ENCODE measurements around the gene ATP6V0E1.

Gene ATP6V0E1

DNA sequence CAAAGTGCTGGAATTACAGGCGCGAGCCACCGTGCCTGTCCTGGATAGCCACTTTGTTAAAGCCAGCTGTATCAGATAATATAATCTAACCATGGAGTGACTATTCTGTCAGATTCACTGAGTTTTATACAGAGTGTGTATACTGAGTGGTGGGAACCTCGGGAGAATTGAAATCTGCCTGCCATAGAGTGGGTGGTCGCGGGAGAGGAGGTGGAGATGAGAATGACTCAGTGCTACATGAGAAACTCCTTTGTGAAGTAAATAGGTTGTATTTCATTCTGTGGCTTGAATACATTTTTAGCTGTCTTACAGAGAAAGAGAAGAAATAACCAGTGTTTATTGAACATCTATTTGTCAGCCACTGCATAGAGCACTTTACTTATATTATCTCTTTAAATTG lies 26.4 kb downstream of the ATP6V0E1 start:
- H3K9me3 ChIP-seq (replicated peaks; ENCODE audit: insufficient read depth, low read length) = no peaks in the 10 kb centered on the region
- no peaks in the 10 kb centered on the region for H3F3A ChIP-seq (ENCODE audit: insufficient read depth, low read length)
- H3K36me3 ChIP-seq (replicated peaks; ENCODE audit: insufficient read depth, low read length) = no peaks in the 10 kb centered on the region
- DNase-seq = no peak
- no peak overlapping the region for H3K4me3 ChIP-seq (ENCODE audit: low read length)
- no peak overlapping the region for H2AFZ ChIP-seq (ENCODE audit: low read length)
- H3K27ac ChIP-seq (ENCODE audit: low read length) = no peak overlapping the region
- TF ChIP-seq EZH2 (optimal IDR thresholded peaks at IDR 0.05; ENCODE audit: low read depth, low read length) = no peak
- no peak for TF ChIP-seq EZH2phosphoT487 (IDR thresholded peaks at IDR 0.05; ENCODE audit: low read length)
- TF ChIP-seq, protein P1, sequence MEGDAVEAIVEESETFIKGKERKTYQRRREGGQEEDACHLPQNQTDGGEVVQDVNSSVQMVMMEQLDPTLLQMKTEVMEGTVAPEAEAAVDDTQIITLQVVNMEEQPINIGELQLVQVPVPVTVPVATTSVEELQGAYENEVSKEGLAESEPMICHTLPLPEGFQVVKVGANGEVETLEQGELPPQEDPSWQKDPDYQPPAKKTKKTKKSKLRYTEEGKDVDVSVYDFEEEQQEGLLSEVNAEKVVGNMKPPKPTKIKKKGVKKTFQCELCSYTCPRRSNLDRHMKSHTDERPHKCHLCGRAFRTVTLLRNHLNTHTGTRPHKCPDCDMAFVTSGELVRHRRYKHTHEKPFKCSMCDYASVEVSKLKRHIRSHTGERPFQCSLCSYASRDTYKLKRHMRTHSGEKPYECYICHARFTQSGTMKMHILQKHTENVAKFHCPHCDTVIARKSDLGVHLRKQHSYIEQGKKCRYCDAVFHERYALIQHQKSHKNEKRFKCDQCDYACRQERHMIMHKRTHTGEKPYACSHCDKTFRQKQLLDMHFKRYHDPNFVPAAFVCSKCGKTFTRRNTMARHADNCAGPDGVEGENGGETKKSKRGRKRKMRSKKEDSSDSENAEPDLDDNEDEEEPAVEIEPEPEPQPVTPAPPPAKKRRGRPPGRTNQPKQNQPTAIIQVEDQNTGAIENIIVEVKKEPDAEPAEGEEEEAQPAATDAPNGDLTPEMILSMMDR (IDR thresholded peaks at IDR 0.05; ENCODE audit: low read length) = no peak
- H4K20me1 ChIP-seq (ENCODE audit: insufficient read depth, low read length) = peaks cover 19% of the 10 kb centered on the region
- H3K4me2 ChIP-seq (ENCODE audit: low read depth, low read length) = no peak overlapping the region
- no peaks in the 10 kb centered on the region for H3K4me1 ChIP-seq (ENCODE audit: low read length)
- peaks cover 96% of the 10 kb centered on the region for H3K79me2 ChIP-seq (ENCODE audit: low read length)
- H3K9me2 ChIP-seq (replicated peaks; ENCODE audit: insufficient read depth, low read length) = no peaks in the 10 kb centered on the region
- no peaks in the 10 kb centered on the region for H3K27me3 ChIP-seq (replicated peaks; ENCODE audit: insufficient read depth, low read length)
- no peak overlapping the region for H3K9ac ChIP-seq (ENCODE audit: low read length)

DNA sequence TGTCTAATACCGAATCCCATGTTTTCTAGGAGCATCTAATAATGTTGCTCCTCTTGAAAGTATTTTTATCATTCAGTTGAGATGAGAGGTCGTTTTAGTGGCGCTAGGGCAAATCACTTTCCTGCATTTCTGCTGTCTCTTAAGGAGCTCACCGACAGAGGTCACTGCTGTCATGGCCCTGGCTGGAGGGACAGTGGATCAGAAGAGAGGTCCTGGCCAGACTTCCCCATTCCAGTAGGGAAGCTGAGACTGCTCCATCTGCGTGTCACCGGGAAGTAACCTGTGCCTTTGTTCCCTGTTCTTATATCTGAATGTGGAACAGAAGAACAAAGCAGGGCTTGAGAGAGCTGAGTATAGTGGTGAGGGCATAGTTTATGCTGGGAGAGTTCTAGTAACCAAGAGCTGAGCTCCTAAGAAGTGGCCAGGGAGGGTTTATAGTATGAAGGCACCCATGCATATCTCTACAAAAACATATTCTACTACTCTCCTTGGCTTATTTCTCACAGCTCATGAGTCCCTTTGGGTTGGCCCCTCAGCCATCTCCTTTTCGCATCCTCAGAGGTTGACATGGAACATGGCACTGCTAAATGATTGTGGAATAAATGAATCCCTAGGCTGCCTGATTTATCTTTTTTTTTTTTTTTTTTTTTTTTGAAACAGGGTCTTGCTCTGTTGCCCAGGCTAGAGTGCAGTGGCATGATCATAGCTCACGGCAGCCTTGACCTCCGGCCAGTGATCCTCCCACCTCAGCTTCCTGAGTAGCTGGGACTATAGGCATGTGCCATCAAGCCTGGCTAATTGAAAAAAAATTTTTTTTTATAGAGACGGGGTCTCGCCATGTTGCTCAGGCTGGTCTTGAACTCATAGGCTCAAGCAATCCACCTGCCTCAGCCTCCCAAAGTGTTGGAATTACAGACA lies 27.2 kb downstream of the ATP6V0E1 start:
- H3K27me3 ChIP-seq (replicated peaks; ENCODE audit: insufficient read depth, low read length) = no peaks in the 10 kb centered on the region
- H3K9ac ChIP-seq (ENCODE audit: low read length) = no peak overlapping the region
- peaks cover 19% of the 10 kb centered on the region for H4K20me1 ChIP-seq (ENCODE audit: insufficient read depth, low read length)
- no peak overlapping the region for H2AFZ ChIP-seq (ENCODE audit: low read length)
- TF ChIP-seq EZH2 (optimal IDR thresholded peaks at IDR 0.05; ENCODE audit: low read depth, low read length) (no peak), EZH2phosphoT487 (IDR thresholded peaks at IDR 0.05; ENCODE audit: low read length) (no peak)
- TF ChIP-seq, protein P1 (IDR thresholded peaks at IDR 0.05; ENCODE audit: low read length) = no peak
- DNase-seq = no peak
- no peaks in the 10 kb centered on the region for H3K36me3 ChIP-seq (replicated peaks; ENCODE audit: insufficient read depth, low read length)
- no peak overlapping the region for H3K27ac ChIP-seq (ENCODE audit: low read length)
- no peak overlapping the region for H3K4me2 ChIP-seq (ENCODE audit: low read depth, low read length)
- peaks cover 96% of the 10 kb centered on the region for H3K79me2 ChIP-seq (ENCODE audit: low read length)
- no peaks in the 10 kb centered on the region for H3K9me2 ChIP-seq (replicated peaks; ENCODE audit: insufficient read depth, low read length)
- H3K4me1 ChIP-seq (ENCODE audit: low read length) = no peaks in the 10 kb centered on the region
- no peaks in the 10 kb centered on the region for H3F3A ChIP-seq (ENCODE audit: insufficient read depth, low read length)
- H3K9me3 ChIP-seq (replicated peaks; ENCODE audit: insufficient read depth, low read length) = no peaks in the 10 kb centered on the region
- H3K4me3 ChIP-seq (ENCODE audit: low read length) = no peak overlapping the region

DNA sequence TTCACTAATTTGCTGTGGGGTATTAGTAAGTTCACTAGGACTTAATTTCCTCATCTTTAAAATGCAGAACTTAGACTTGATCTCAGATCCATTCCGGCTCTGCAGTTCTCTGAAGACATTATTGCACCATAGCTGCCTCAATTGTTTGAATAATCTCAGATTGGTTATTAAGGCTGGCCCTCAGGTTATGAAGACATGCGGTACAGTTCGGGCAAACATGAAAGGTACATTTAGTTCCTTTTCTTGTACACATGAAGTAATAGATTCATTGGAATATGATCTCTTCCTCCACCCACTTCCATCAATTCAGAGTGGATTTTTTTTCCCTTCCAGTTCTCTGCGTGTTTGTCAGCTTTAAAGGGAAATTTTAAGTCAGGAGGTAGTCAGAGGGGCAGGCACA lies 28.0 kb downstream of the ATP6V0E1 start:
- Histone ChIP-seq H3K27me3 (replicated peaks; ENCODE audit: insufficient read depth, low read length) (no peaks in the 10 kb centered on the region), H3K9me3 (replicated peaks; ENCODE audit: insufficient read depth, low read length) (no peaks in the 10 kb centered on the region), H3K4me1 (ENCODE audit: low read length) (no peaks in the 10 kb centered on the region; the same call in 1 of the 2 replicates), H3K79me2 (ENCODE audit: low read length) (peaks cover 96% of the 10 kb centered on the region), H3K4me3 (ENCODE audit: low read length) (no peak overlapping the region), H2AFZ (ENCODE audit: low read length) (no peak overlapping the region), H3K9me2 (replicated peaks; ENCODE audit: insufficient read depth, low read length) (no peaks in the 10 kb centered on the region), H3F3A (ENCODE audit: insufficient read depth, low read length) (no peaks in the 10 kb centered on the region), H3K27ac (ENCODE audit: low read length) (no peak overlapping the region), H3K4me2 (ENCODE audit: low read depth, low read length) (no peak overlapping the region), H3K36me3 (replicated peaks; ENCODE audit: insufficient read depth, low read length) (no peaks in the 10 kb centered on the region), H3K9ac (ENCODE audit: low read length) (no peak overlapping the region), H4K20me1 (ENCODE audit: insufficient read depth, low read length) (peaks cover 21% of the 10 kb centered on the region)
- no peak for TF ChIP-seq EZH2 (optimal IDR thresholded peaks at IDR 0.05; ENCODE audit: low read depth, low read length)
- TF ChIP-seq, protein P1 (IDR thresholded peaks at IDR 0.05; ENCODE audit: low read length) = no peak
- TF ChIP-seq EZH2phosphoT487 (IDR thresholded peaks at IDR 0.05; ENCODE audit: low read length) = no peak
- no peak for DNase-seq
